SKM-1 (cell line): ENCODE results near the gene SPATA17.

Experiments
- DNase-seq: peaks from one replicate; lab custom pipeline; 2025; ENCODE audit not compliant: unreplicated experiment; lab: John Stamatoyannopoulos, UW

SPATA17 gene

GRCh38 chr1:217846733-217847132 lies 215.6 kb downstream of the SPATA17 start:
- no peak for DNase-seq

GRCh38 chr1:217847643-217848042 lies 216.5 kb downstream of the SPATA17 start:
- no peak for DNase-seq

- DNase-seq: no peak
These were observed 225.3 kb downstream of the SPATA17 start for GRCh38 chr1:217856342-217857034.

GRCh38 chr1:217857061-217857460 lies 225.9 kb downstream of the SPATA17 start:
- DNase-seq: no peak

GRCh38 chr1:217861658-217862057 lies 230.5 kb downstream of the SPATA17 start:
- no peak for DNase-seq

GRCh38 chr1:217867446-217867995 lies 236.4 kb downstream of the SPATA17 start:
- DNase-seq: no peak

- no peak for DNase-seq
These were observed 240.8 kb downstream of the SPATA17 start for GRCh38 chr1:217871955-217872354.

- no peak for DNase-seq
These were observed 244.1 kb downstream of the SPATA17 start for GRCh38 chr1:217875229-217875628.

GRCh38 chr1:217876401-217876800 lies 245.3 kb downstream of the SPATA17 start:
- DNase-seq: no peak

GRCh38 chr1:217876896-217877295 lies 245.8 kb downstream of the SPATA17 start:
- DNase-seq: no peak

GRCh38 chr1:217881131-217881543 lies 250.0 kb downstream of the SPATA17 start:
- no peak for DNase-seq

GRCh38 chr1:217881607-217882332 lies 250.6 kb downstream of the SPATA17 start:
- DNase-seq: no peak

GRCh38 chr1:217885181-217885580 lies 254.0 kb downstream of the SPATA17 start:
- no peak for DNase-seq

GRCh38 chr1:217888328-217888727 lies 257.2 kb downstream of the SPATA17 start:
- no peak for DNase-seq

- no peak for DNase-seq
These were observed 258.3 kb downstream of the SPATA17 start for GRCh38 chr1:217889401-217889800.

- DNase-seq: no peak
These were observed 260.8 kb downstream of the SPATA17 start for GRCh38 chr1:217891966-217892365.

GRCh38 chr1:217892750-217893149 lies 261.6 kb downstream of the SPATA17 start:
- DNase-seq: no peak

GRCh38 chr1:217895841-217896240 lies 264.7 kb downstream of the SPATA17 start:
- no peak for DNase-seq

- no peak for DNase-seq
These were observed 265.3 kb downstream of the SPATA17 start for GRCh38 chr1:217896490-217896889.

- no peak for DNase-seq
These were observed 266.0 kb downstream of the SPATA17 start for GRCh38 chr1:217897100-217897499.

- no peak for DNase-seq
These were observed 268.5 kb downstream of the SPATA17 start for GRCh38 chr1:217899614-217900013.

- peak; percentile 11 for DNase-seq
These were observed 276.4 kb downstream of the SPATA17 start for GRCh38 chr1:217907504-217907903.
